Thyroid gland (tissue), 4 donors: ENCODE measurements around the gene ZNF595. TPM values are rescaled to one million over a fixed set of nuclear protein-coding genes. Genes with fewer than 3 reads are reported as not detected.
"Not testable (repeated sequence)": the region's sequence is repeated elsewhere in the genome, so short reads cannot be mapped to it uniquely, and the experiment has no call there.

Experiments
- DNase-seq, 2 donors: peaks; one replicate each; pipeline ENCODE4 v3.0.0-alpha.2; 2019
- H3K27ac ChIP-seq, 3 donors: fragments of 200-600 bp; sonication (generic); 1 replicate in 2 of 3; 2 replicates in 1 of 3; pipeline ENCODE4 v1.5.1; 2016 to 2019; ENCODE audit warnings: mild to moderate bottlenecking in 1 of 3, moderate library complexity in 1 of 3
- H3K27me3 ChIP-seq: fragments of 200-600 bp; sonication (generic); one replicate; pipeline ENCODE4 v1.5.1; 2019
- H3K36me3 ChIP-seq, 2 donors: fragments of 200-600 bp; sonication (generic); one replicate each; pipeline ENCODE4 v1.5.1; 2016 to 2019
- H3K4me1 ChIP-seq, 2 donors: fragments of 200-600 bp; sonication (generic); one replicate each; pipeline ENCODE4 v1.5.1; 2017 to 2019
- H3K4me3 ChIP-seq, 3 donors: fragments of 200-600 bp; sonication (generic); replicated peaks in 1 of 3; 1 replicate in 2 of 3; 2 replicates in 1 of 3; pipeline ENCODE4 v1.5.1; 2016; ENCODE audit warnings: mild to moderate bottlenecking in 1 of 3
- H3K9me3 ChIP-seq: fragments of 200-600 bp; sonication (generic); one replicate; pipeline ENCODE4 v1.5.1; 2017
- CTCF ChIP-seq, 6 experiments: fragments of 200-600 bp in 3 of 6; fragments of 450-650 bp in 3 of 6; sonication (generic) in 3 of 6; IDR thresholded peaks; one replicate each; pipeline ENCODE4 v1.5.1; 2016 to 2019; ENCODE audit warnings: antibody characterized with exemption in 6 of 6, mild to moderate bottlenecking in 2 of 6, inconsistent platforms in 1 of 6, moderate library complexity in 1 of 6
- WGBS, 2 donors: methylation state at CpG; one replicate each; pipeline ENCODE4 v1.1.5; 2017; 5-methylcytosine and 5-hydroxymethylcytosine counted together
- intact Hi-C: fragments of 100-400 bp; cut with DNase I; formaldehyde crosslinking; loops from one replicate; pipeline ENCODE4 v1.15.1; 2023
- total RNA-seq, 4 donors: library from RNA; depleted of rRNA; stranded (reverse); fragments of >200 nt; gene quantifications; one replicate each; pipeline ENCODE4 v1.2.3, GENCODE V29; 2016

ZNF595 gene
- 10 to 100 TPM; 25.8 to 68.2 (median 29.0) TPM for total RNA-seq

GRCh38 chr4:52804-53479 lies at the start of gene ZNF595:
Gene ZNF595 (plus strand): TSS chr4:53321. CDS start chr4:53489, 168 bp downstream.
- H3K9me3 ChIP-seq, H3K27me3 ChIP-seq, H3K27ac ChIP-seq, H3K4me1 ChIP-seq, intact Hi-C loops, H3K36me3 ChIP-seq: not testable (repeated sequence)
- peak within 1 kb of the TSS in 1 of 3 donors; percentile 9 for H3K4me3 ChIP-seq
- peak; percentile 29 to 52 for DNase-seq
- WGBS, 2 donors = 24 to 44% methylated on average over 23 to 24 of the region's 29 CpGs

GRCh38 chr4:9937-10870 lies 42.9 kb upstream of the ZNF595 start:
- H3K9me3 ChIP-seq, H3K27me3 ChIP-seq, H3K4me1 ChIP-seq, H3K27ac ChIP-seq, intact Hi-C loops, H3K36me3 ChIP-seq, H3K4me3 ChIP-seq: not testable (repeated sequence)
- WGBS, 2 donors = 77% methylated on average over 27 to 56 of the region's 90 CpGs
- DNase-seq = peak in 1 of 2 donors; percentile 2

- H3K27ac ChIP-seq, H3K27me3 ChIP-seq, H3K9me3 ChIP-seq, H3K4me3 ChIP-seq, H3K36me3 ChIP-seq, intact Hi-C loops, DNase-seq, H3K4me1 ChIP-seq: not testable (repeated sequence)
- 72 to 79% methylated on average over 55 to 58 of the region's 123 CpGs for WGBS, 2 donors
Measured at GRCh38 chr4:11095-11815, 41.9 kb upstream of the ZNF595 start.

- H3K36me3 ChIP-seq, H3K27ac ChIP-seq, intact Hi-C loops, H3K9me3 ChIP-seq, H3K4me3 ChIP-seq, H3K4me1 ChIP-seq, H3K27me3 ChIP-seq: not testable (repeated sequence)
- peak in 1 of 2 donors; percentile 11 for DNase-seq
- TF ChIP-seq CTCF (IDR thresholded peaks at IDR 0.05) = peak in 1 of 6 experiments; percentile 10
- 56 to 69% methylated on average over 4 to 6 of the region's 21 CpGs for WGBS, 2 donors
Measured at GRCh38 chr4:11816-12417, 41.2 kb upstream of the ZNF595 start.

GRCh38 chr4:18128-18527 lies 35.0 kb upstream of the ZNF595 start:
- H3K9me3 ChIP-seq, H3K4me3 ChIP-seq, H3K27me3 ChIP-seq, H3K36me3 ChIP-seq, DNase-seq, H3K27ac ChIP-seq, intact Hi-C loops, H3K4me1 ChIP-seq: not testable (repeated sequence)
- 37 to 46% methylated on average over 3 of the region's 3 CpGs for WGBS, 2 donors

GRCh38 chr4:18589-18988 lies 34.5 kb upstream of the ZNF595 start:
- intact Hi-C loops, H3K36me3 ChIP-seq, DNase-seq, H3K27me3 ChIP-seq, H3K4me1 ChIP-seq, H3K4me3 ChIP-seq, H3K9me3 ChIP-seq, H3K27ac ChIP-seq: not testable (repeated sequence)
- WGBS, 2 donors = 31 to 40% methylated on average over 1 of the region's 1 CpG

GRCh38 chr4:22882-23281 lies 30.2 kb upstream of the ZNF595 start:
- H3K9me3 ChIP-seq, H3K36me3 ChIP-seq, DNase-seq, H3K27ac ChIP-seq, H3K4me1 ChIP-seq, H3K27me3 ChIP-seq, H3K4me3 ChIP-seq, intact Hi-C loops: not testable (repeated sequence)
- 35 to 39% methylated on average over 2 of the region's 2 CpGs for WGBS, 2 donors

- H3K27ac ChIP-seq = not testable (repeated sequence)
- no CpG with 5 or more reads among the region's 1 CpG for WGBS, 2 donors
Measured at GRCh38 chr4:24359-24758, 28.8 kb upstream of the ZNF595 start.

GRCh38 chr4:27501-27900 lies 25.6 kb upstream of the ZNF595 start:
- H3K4me1 ChIP-seq, DNase-seq, H3K4me3 ChIP-seq, H3K27me3 ChIP-seq, H3K9me3 ChIP-seq, intact Hi-C loops, H3K36me3 ChIP-seq, H3K27ac ChIP-seq: not testable (repeated sequence)
- 65 to 80% methylated on average over 3 of the region's 3 CpGs for WGBS, 2 donors

More at GRCh38 chr4:24359-24758, 28.8 kb upstream of the ZNF595 start:
- intact Hi-C loops, H3K4me3 ChIP-seq, H3K9me3 ChIP-seq, DNase-seq, H3K27me3 ChIP-seq, H3K36me3 ChIP-seq, H3K4me1 ChIP-seq: not testable (repeated sequence)
